ENCODE results near the gene FAT4. TPM values are rescaled to one million over a fixed set of nuclear protein-coding genes. Genes with fewer than 3 reads are reported as not detected.

The FAT4 gene
- total and polyA plus RNA-seq, 2 of the 8 experiments (the other 6 are each of a cell fraction or from before 2014, with no cell fraction given) = 1.3 to 5.3 TPM

DNA sequence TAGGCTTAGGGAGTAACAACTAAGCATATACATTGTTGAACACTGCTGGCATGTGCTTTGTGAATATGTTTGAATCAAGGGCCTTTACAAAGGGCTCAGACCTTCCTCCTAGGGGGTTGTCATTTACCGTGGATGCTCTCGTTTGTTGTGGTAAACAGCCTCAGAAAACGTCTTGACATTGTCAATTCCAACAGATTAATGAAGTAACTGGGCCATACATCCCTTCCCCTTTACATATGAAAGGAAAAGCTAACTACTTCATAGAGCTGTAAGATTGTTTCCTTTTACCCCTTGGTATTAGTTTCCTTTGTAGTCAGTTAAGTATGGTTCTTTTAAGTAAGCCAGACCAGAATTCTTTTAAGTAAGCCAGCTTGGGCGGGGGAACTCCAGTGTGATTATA lies 42.9 kb downstream of the FAT4 start (continued):
- TF ChIP-seq BCL11A (IDR thresholded peaks at IDR 0.05; ENCODE audit: low read depth in 2 of 2, low read length in 2 of 2) (peak; percentile 44 to 89), TEAD4 (IDR thresholded peaks at IDR 0.05; ENCODE audit: low read depth, low read length) (no peak; the same call in 1 of the 2 replicates), POU5F1 (IDR thresholded peaks at IDR 0.05; ENCODE audit: low read depth, low read length) (peak; percentile 92), FOSL1 (IDR thresholded peaks at IDR 0.05; ENCODE audit: insufficient read depth, low read depth, low read length) (no peak), SIN3A (conservative IDR thresholded peaks at IDR 0.05 in 1 of 2, IDR thresholded peaks at IDR 0.05 in 1 of 2; ENCODE audit: low read depth in 1 of 2, low read length in 2 of 2) (0 out of 4 replicates have a peak, but pooled peaks have one; percentile 48 to 61), TAF7 (optimal IDR thresholded peaks at IDR 0.05; ENCODE audit: borderline replicate concordance, low read depth, low read length) (no peak), SP1 (IDR thresholded peaks at IDR 0.05; ENCODE audit: low read depth, low read length) (peak; percentile 61), TBP (IDR thresholded peaks at IDR 0.05; ENCODE audit: low read depth, low read length) (no peak), TAF1 (IDR thresholded peaks at IDR 0.05; ENCODE audit: low read depth, low read length) (no peak), RAD21 (IDR thresholded peaks at IDR 0.05 in 1 of 2, conservative IDR thresholded peaks at IDR 0.05 in 1 of 2; ENCODE audit: low read depth in 2 of 2, low read length in 2 of 2) (no peak), RNF2 (IDR thresholded peaks at IDR 0.05; ENCODE audit: borderline replicate concordance, low read depth, low read length, missing control alignments, poor library complexity, severe bottlenecking) (no peak), ASH2L (IDR thresholded peaks at IDR 0.05; ENCODE audit: low read length) (no peak), CBX8 (IDR thresholded peaks at IDR 0.05; ENCODE audit: borderline replicate concordance, low read depth, low read length) (no peak), GABPA (IDR thresholded peaks at IDR 0.05; ENCODE audit: borderline replicate concordance, insufficient read depth, low read length) (no peak), NANOG (IDR thresholded peaks at IDR 0.05; ENCODE audit: insufficient read depth, low read depth, low read length, poor library complexity, severe bottlenecking) (peak; percentile 94), EZH2 (IDR thresholded peaks at IDR 0.05; ENCODE audit: low read depth, low read length, severe bottlenecking) (no peak), RFX5 (IDR thresholded peaks at IDR 0.05; ENCODE audit: borderline replicate concordance, low read depth, low read length) (no peak), CHD2 (IDR thresholded peaks at IDR 0.05; ENCODE audit: low read length) (no peak)
- TF ChIP-seq, protein P1, sequence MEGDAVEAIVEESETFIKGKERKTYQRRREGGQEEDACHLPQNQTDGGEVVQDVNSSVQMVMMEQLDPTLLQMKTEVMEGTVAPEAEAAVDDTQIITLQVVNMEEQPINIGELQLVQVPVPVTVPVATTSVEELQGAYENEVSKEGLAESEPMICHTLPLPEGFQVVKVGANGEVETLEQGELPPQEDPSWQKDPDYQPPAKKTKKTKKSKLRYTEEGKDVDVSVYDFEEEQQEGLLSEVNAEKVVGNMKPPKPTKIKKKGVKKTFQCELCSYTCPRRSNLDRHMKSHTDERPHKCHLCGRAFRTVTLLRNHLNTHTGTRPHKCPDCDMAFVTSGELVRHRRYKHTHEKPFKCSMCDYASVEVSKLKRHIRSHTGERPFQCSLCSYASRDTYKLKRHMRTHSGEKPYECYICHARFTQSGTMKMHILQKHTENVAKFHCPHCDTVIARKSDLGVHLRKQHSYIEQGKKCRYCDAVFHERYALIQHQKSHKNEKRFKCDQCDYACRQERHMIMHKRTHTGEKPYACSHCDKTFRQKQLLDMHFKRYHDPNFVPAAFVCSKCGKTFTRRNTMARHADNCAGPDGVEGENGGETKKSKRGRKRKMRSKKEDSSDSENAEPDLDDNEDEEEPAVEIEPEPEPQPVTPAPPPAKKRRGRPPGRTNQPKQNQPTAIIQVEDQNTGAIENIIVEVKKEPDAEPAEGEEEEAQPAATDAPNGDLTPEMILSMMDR (IDR thresholded peaks at IDR 0.05; ENCODE audit: control extremely low read depth in 1 of 3, insufficient read depth in 1 of 3, low read depth in 1 of 3, low read length in 3 of 3) = no peak
- TF ChIP-seq, protein P2, sequence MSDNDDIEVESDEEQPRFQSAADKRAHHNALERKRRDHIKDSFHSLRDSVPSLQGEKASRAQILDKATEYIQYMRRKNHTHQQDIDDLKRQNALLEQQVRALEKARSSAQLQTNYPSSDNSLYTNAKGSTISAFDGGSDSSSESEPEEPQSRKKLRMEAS (IDR thresholded peaks at IDR 0.05) = 0 out of 2 replicates have a peak, but pooled peaks have one; percentile 19
- TF ChIP-seq, protein P3, sequence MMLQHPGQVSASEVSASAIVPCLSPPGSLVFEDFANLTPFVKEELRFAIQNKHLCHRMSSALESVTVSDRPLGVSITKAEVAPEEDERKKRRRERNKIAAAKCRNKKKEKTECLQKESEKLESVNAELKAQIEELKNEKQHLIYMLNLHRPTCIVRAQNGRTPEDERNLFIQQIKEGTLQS (IDR thresholded peaks at IDR 0.05; ENCODE audit: insufficient read depth, low read depth, low read length) = no peak
